Liver (tissue), 3 donors: ENCODE results near the gene MTMR12.
A peak's percentile ranks its signal among the peaks of the same experiment; 100 is the strongest.

Source experiments
- ATF3 ChIP-seq: IDR thresholded peaks from 2 replicates; pipeline ENCODE4 v1.6.1; 2016; ENCODE audit warnings: antibody characterized with exemption
- CTCF ChIP-seq: fragments of 150-350 bp; IDR thresholded peaks from 2 replicates; pipeline ENCODE4 v1.5.1; 2017; ENCODE audit warnings: improper control_type of control experiment, low read depth, low read length; ENCODE audit not compliant: missing input control
- GABPA ChIP-seq, 2 donors: IDR thresholded peaks in 1 of 2; conservative IDR thresholded peaks in 1 of 2; 2 replicates each; pipeline ENCODE4 v1.6.1; 2016; ENCODE audit warnings: antibody characterized with exemption in 2 of 2, mild to moderate bottlenecking in 1 of 2, moderate library complexity in 1 of 2
- JUND ChIP-seq, 2 donors: IDR thresholded peaks; 2 replicates each; pipeline ENCODE4 v1.6.1; 2016; ENCODE audit warnings: antibody characterized with exemption in 2 of 2
- MAX ChIP-seq: IDR thresholded peaks from 2 replicates; pipeline ENCODE4 v1.6.1; 2016; ENCODE audit warnings: antibody characterized with exemption
- RAD21 ChIP-seq, 2 donors: IDR thresholded peaks; 2 replicates each; pipeline ENCODE4 v1.6.1; 2016; ENCODE audit warnings: antibody characterized with exemption in 2 of 2, mild to moderate bottlenecking in 2 of 2
- REST ChIP-seq: IDR thresholded peaks from 2 replicates; pipeline ENCODE4 v1.6.1; 2016; ENCODE audit warnings: antibody characterized with exemption, mild to moderate bottlenecking
- SP1 ChIP-seq: IDR thresholded peaks from 2 replicates; pipeline ENCODE4 v1.6.1; 2018; ENCODE audit warnings: antibody characterized with exemption, mild to moderate bottlenecking
- TAF1 ChIP-seq: conservative IDR thresholded peaks from 2 replicates; pipeline ENCODE4 v1.6.1; 2016; ENCODE audit warnings: antibody characterized with exemption, mild to moderate bottlenecking
- YY1 ChIP-seq: IDR thresholded peaks from 2 replicates; pipeline ENCODE4 v1.6.1; 2016; ENCODE audit warnings: antibody characterized with exemption, mild to moderate bottlenecking
- donor health status: healthy.
- donor health status: healthy.

- TF ChIP-seq YY1 (peak; percentile 23), MAX (peak; percentile 15), CTCF (no peak), RAD21 (IDR thresholded peaks at IDR 0.05) (peak; percentile 7 to 53), GABPA (IDR thresholded peaks at IDR 0.05 in 1 of 2, conservative IDR thresholded peaks at IDR 0.05 in 1 of 2) (no peak), JUND (IDR thresholded peaks at IDR 0.05) (no peak), TAF1 (no peak), SP1 (no peak), REST (no peak), ATF3 (no peak)
Observed at GRCh38 chr5:32270178-32270577, 42.6 kb downstream of the MTMR12 start.
